ENCODE data around the gene CDK5RAP2. TPM values are rescaled to one million over a fixed set of nuclear protein-coding genes. Genes with fewer than 3 reads are reported as not detected.
"Not testable (repeated sequence)": the region's sequence is repeated elsewhere in the genome, so short reads cannot be mapped to it uniquely, and the experiment has no call there.

The CDK5RAP2 gene
- total and polyA plus RNA-seq, 2 experiments from 2014 or later = 52.6 to 77.0 TPM

DNA sequence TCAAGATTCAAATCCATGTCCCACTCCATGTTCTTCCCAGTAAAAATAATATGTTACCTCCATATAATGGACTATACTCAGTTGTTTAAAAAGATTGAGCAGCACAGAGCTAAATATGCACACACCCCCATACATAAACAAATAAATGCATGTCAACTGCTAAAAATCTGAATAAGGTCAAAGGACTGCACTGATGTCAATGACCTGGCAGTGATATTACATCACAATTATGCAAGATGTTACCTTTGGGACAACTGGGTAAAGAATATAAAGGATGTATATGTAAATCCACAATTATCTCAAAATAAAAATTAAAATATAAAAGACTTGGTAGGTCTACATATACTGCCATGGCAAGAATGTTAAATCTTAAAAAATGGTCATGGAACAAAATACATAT lies 57.9 kb downstream of the CDK5RAP2 start:
- no peaks in the 10 kb centered on the region for H4K20me1 ChIP-seq (ENCODE audit: insufficient read depth)
- TF ChIP-seq EZH2phosphoT487 (IDR thresholded peaks at IDR 0.05; ENCODE audit: insufficient read depth, low read depth) = no peak
- TF ChIP-seq EZH2 (IDR thresholded peaks at IDR 0.05; ENCODE audit: insufficient read depth, poor library complexity, severe bottlenecking) = no peak
- in situ Hi-C loops (cut with MboI) = no loop called here

GRCh38 chr9:120521101-120521500 lies 58.9 kb downstream of the CDK5RAP2 start:
- in situ Hi-C loops (cut with MboI) = no loop called here
- Histone ChIP-seq H3K36me3 (ENCODE audit: low read depth) (peaks cover 23% of the 10 kb centered on the region), H3K4me2 (ENCODE audit: unreplicated experiment) (no peak overlapping the region), H3K27me3 (replicated peaks; ENCODE audit: insufficient read depth) (no peaks in the 10 kb centered on the region), H4K20me1 (ENCODE audit: insufficient read depth) (no peaks in the 10 kb centered on the region), H3K4me3 (no peak overlapping the region), H3K79me2 (ENCODE audit: insufficient read depth) (no peaks in the 10 kb centered on the region), H3K9me3 (ENCODE audit: low read depth) (no peaks in the 10 kb centered on the region), H3K9ac (no peak overlapping the region), H2AFZ (no peak overlapping the region), H3K27ac (no peak overlapping the region), H3K4me1 (ENCODE audit: insufficient read depth) (no peaks in the 10 kb centered on the region), H3K9me2 (ENCODE audit: insufficient read depth) (no peaks in the 10 kb centered on the region), H3F3A (ENCODE audit: insufficient read depth) (no peaks in the 10 kb centered on the region)
- no peak for TF ChIP-seq EZH2 (IDR thresholded peaks at IDR 0.05; ENCODE audit: insufficient read depth, poor library complexity, severe bottlenecking)
- no peak for TF ChIP-seq EZH2phosphoT487 (IDR thresholded peaks at IDR 0.05; ENCODE audit: insufficient read depth, low read depth)
- 75 to 88% methylated on average over 2 of the region's 2 CpGs for WGBS, 2 experiments (ENCODE audit: low coverage in 1 of 2, low lambda C conversion rate in 2 of 2, missing lambda C conversion rate in 2 of 2)
- no peak for DNase-seq

More for the DNA sequence above, 57.9 kb downstream of the CDK5RAP2 start:
- Histone ChIP-seq H3K36me3 (ENCODE audit: low read depth) (peaks cover 26% of the 10 kb centered on the region), H3K79me2 (ENCODE audit: insufficient read depth) (no peaks in the 10 kb centered on the region), H2AFZ (no peak overlapping the region), H3K27me3 (replicated peaks; ENCODE audit: insufficient read depth) (no peaks in the 10 kb centered on the region), H3K4me1 (ENCODE audit: insufficient read depth) (no peaks in the 10 kb centered on the region), H3F3A (ENCODE audit: insufficient read depth) (no peaks in the 10 kb centered on the region), H3K9me3 (ENCODE audit: low read depth) (no peaks in the 10 kb centered on the region), H3K4me3 (no peak overlapping the region), H3K27ac (no peak overlapping the region), H3K9ac (no peak overlapping the region), H3K4me2 (ENCODE audit: unreplicated experiment) (no peak overlapping the region), H3K9me2 (ENCODE audit: insufficient read depth) (no peaks in the 10 kb centered on the region)
- DNase-seq = no peak

DNA sequence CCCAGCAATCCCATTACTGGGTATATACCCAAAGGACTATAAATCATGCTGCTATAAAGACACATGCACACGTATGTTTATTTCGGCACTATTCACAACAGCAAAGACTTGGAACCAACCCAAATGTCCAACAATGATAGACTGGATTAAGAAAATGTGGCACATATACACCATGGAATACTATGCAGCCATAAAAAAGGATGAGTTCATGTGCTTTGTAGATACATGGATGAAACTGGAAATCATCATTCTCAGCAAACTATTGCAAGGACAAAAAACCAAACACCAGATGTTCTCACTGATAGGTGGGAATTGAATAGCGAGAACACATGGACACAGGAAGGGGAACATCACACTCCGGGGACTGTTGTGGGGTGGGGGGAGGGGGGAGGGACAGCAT lies 64.0 kb downstream of the CDK5RAP2 start:
- H3K79me2 ChIP-seq (ENCODE audit: insufficient read depth); H3K9ac ChIP-seq; H3K27ac ChIP-seq; H3K4me3 ChIP-seq; H4K20me1 ChIP-seq (ENCODE audit: insufficient read depth); H3K4me2 ChIP-seq (ENCODE audit: unreplicated experiment); H3K9me2 ChIP-seq (ENCODE audit: insufficient read depth); H2AFZ ChIP-seq; in situ Hi-C loops (cut with MboI); H3K27me3 ChIP-seq (replicated peaks; ENCODE audit: insufficient read depth); H3K4me1 ChIP-seq (ENCODE audit: insufficient read depth); H3K9me3 ChIP-seq (ENCODE audit: low read depth); DNase-seq; H3F3A ChIP-seq (ENCODE audit: insufficient read depth): not testable (repeated sequence)
- WGBS, 2 experiments (ENCODE audit: low coverage in 1 of 2, low lambda C conversion rate in 2 of 2, missing lambda C conversion rate in 2 of 2) = 94 to 95% methylated on average over 4 of the region's 4 CpGs
- peaks cover 16% of the 10 kb centered on the region for H3K36me3 ChIP-seq (ENCODE audit: low read depth)

DNA sequence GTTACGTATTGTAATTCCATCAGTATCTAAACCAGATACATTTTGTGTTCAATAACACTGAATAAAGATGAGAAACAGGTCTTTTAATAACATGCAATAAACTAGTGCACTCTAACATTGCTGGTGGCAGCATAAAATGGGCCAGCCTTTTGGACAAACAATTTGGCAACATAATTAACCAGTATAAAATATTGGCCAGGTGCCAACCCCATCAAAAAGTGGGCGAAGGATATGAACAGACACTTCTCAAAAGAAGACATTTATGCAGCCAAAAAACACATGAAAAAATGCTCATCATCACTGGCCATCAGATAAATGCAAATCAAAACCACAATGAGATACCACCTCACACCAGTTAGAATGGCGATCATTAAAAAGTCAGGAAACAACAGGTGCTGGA lies 64.5 kb downstream of the CDK5RAP2 start:
- H3K9ac ChIP-seq; H2AFZ ChIP-seq; H3K4me1 ChIP-seq (ENCODE audit: insufficient read depth); H4K20me1 ChIP-seq (ENCODE audit: insufficient read depth); H3K4me2 ChIP-seq (ENCODE audit: unreplicated experiment); H3F3A ChIP-seq (ENCODE audit: insufficient read depth); H3K27ac ChIP-seq; H3K9me2 ChIP-seq (ENCODE audit: insufficient read depth); H3K79me2 ChIP-seq (ENCODE audit: insufficient read depth); H3K27me3 ChIP-seq (replicated peaks; ENCODE audit: insufficient read depth); in situ Hi-C loops (cut with MboI); H3K4me3 ChIP-seq; DNase-seq; H3K9me3 ChIP-seq (ENCODE audit: low read depth): not testable (repeated sequence)
- H3K36me3 ChIP-seq (ENCODE audit: low read depth) = peaks cover 18% of the 10 kb centered on the region
- 95 to 98% methylated on average over 3 of the region's 3 CpGs for WGBS, 2 experiments (ENCODE audit: low coverage in 1 of 2, low lambda C conversion rate in 2 of 2, missing lambda C conversion rate in 2 of 2)

DNA sequence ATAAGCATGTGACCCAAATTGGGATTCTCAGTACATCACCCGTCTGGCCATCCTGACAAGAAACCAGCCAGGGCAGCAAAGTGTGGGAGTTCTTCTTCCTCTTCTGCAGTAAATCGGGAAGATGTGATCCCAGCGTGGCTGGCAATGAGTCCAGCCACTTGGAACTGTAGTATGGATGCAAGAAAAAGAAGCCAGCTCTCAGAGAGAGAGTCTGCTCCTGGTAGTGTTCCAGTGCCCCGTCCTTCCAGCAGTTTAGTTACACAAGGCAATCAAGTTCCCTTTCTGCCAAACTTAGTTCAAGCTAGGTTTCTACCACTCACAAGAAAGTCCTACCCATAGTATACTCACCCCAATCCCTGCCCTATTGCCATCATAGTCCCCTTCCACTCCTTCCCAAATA lies 65.6 kb downstream of the CDK5RAP2 start:
- Histone ChIP-seq H3K9me2 (ENCODE audit: insufficient read depth) (no peaks in the 10 kb centered on the region), H3K4me3 (no peak overlapping the region), H3K27ac (no peak overlapping the region), H3K9ac (no peak overlapping the region), H3K9me3 (ENCODE audit: low read depth) (no peaks in the 10 kb centered on the region), H3F3A (ENCODE audit: insufficient read depth) (no peaks in the 10 kb centered on the region), H2AFZ (no peak overlapping the region), H3K36me3 (ENCODE audit: low read depth) (peaks cover 18% of the 10 kb centered on the region), H3K4me1 (ENCODE audit: insufficient read depth) (no peaks in the 10 kb centered on the region), H3K79me2 (ENCODE audit: insufficient read depth) (no peaks in the 10 kb centered on the region), H4K20me1 (ENCODE audit: insufficient read depth) (no peaks in the 10 kb centered on the region), H3K4me2 (ENCODE audit: unreplicated experiment) (no peak overlapping the region), H3K27me3 (replicated peaks; ENCODE audit: insufficient read depth) (no peaks in the 10 kb centered on the region)
- in situ Hi-C loops (cut with MboI) = no loop called here
- 27 to 39% methylated on average over 4 of the region's 4 CpGs for WGBS, 2 experiments (ENCODE audit: low coverage in 1 of 2, low lambda C conversion rate in 2 of 2, missing lambda C conversion rate in 2 of 2)
- TF ChIP-seq EZH2phosphoT487 (IDR thresholded peaks at IDR 0.05; ENCODE audit: insufficient read depth, low read depth) = no peak
- TF ChIP-seq EZH2 (IDR thresholded peaks at IDR 0.05; ENCODE audit: insufficient read depth, poor library complexity, severe bottlenecking) = no peak
- DNase-seq = no peak
